PFSK-1 (cell line): ENCODE results near the gene LMO3.

Experiments
- FOXP2 ChIP-seq: optimal IDR thresholded peaks from 2 replicates; pipeline ENCODE3; 2011; ENCODE audit warnings: borderline replicate concordance, control low read depth, inconsistent platforms; ENCODE audit not compliant: insufficient read depth; ENCODE audit errors: extremely low read length, extremely low read depth
- POLR2AphosphoS5 ChIP-seq: IDR thresholded peaks from 2 replicates; pipeline ENCODE4 v1.6.1; 2012; ENCODE audit warnings: low read depth, mild to moderate bottlenecking, control low read depth, low read length, moderate library complexity
- REST ChIP-seq, 2 experiments: IDR thresholded peaks; 2 replicates each; pipeline versions ENCODE4 v1.6.1 to v1.8.0; 2011 to 2012; ENCODE audit warnings: low read depth in 2 of 2, low read length in 2 of 2, control low read depth in 1 of 2, inconsistent platforms in 1 of 2, mild to moderate bottlenecking in 1 of 2, moderate library complexity in 1 of 2; ENCODE audit not compliant: insufficient read depth in 1 of 2
- SIN3A ChIP-seq: IDR thresholded peaks from 2 replicates; pipeline ENCODE4 v1.6.1; 2012; ENCODE audit warnings: mild to moderate bottlenecking, low read length, moderate library complexity, borderline replicate concordance; ENCODE audit not compliant: insufficient read depth
- TAF1 ChIP-seq: IDR thresholded peaks from 2 replicates; pipeline ENCODE4 v1.6.1; 2012; ENCODE audit warnings: low read length, control low read depth, borderline replicate concordance; ENCODE audit not compliant: insufficient read depth

- no peak for TF ChIP-seq TAF1
- TF ChIP-seq POLR2AphosphoS5, result no peak
- no peak for TF ChIP-seq REST (IDR thresholded peaks at IDR 0.05; ENCODE audit: insufficient read depth in 1 of 2, low read depth in 2 of 2, low read length in 2 of 2)
- TF ChIP-seq SIN3A, result no peak
- no peak for TF ChIP-seq FOXP2
Observed at GRCh38 chr12:16600525-16600924, 5.4 kb downstream of the LMO3 start.
